Peyer's patch (tissue), 4 donors: ENCODE results near the gene TTC16.

ENCODE experiments used
- POLR2A ChIP-seq, 2 donors: fragments of 450-650 bp; IDR thresholded peaks; one replicate each; pipeline ENCODE4 v1.5.1; 2017; ENCODE audit warnings: antibody characterized with exemption in 2 of 2, mild to moderate bottlenecking in 2 of 2, moderate library complexity in 2 of 2
- TF ChIP-seq, protein P1 (sequence below), 6 experiments: fragments of 450-650 bp in 4 of 6; fragments of 200-600 bp in 2 of 6; sonication (generic) in 1 of 6; IDR thresholded peaks; one replicate each; pipeline ENCODE4 v1.5.1; 2017 to 2019; ENCODE audit warnings: antibody characterized with exemption in 6 of 6, mild to moderate bottlenecking in 3 of 6, moderate library complexity in 1 of 6

DNA sequence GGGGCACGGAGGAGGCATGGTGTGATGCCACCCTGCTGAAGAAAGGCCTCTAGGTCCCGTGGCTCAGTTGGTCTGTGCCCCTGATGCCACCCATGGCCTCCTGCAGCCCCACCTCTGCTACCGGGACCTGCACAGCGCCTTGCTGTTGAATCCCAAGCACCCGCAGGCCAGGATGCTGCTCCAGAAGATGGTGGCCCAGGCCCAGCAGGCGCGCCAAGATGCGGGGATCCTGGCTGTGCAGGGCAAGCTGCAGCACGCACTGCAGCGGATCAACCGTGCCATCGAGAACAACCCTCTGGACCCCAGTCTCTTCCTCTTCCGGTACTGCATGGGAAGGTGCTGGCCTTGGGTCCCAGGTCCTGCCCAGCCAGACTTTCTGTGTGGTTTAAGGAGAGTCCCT lies 7.1 kb downstream of the TTC16 start:
- TF ChIP-seq, protein P1, sequence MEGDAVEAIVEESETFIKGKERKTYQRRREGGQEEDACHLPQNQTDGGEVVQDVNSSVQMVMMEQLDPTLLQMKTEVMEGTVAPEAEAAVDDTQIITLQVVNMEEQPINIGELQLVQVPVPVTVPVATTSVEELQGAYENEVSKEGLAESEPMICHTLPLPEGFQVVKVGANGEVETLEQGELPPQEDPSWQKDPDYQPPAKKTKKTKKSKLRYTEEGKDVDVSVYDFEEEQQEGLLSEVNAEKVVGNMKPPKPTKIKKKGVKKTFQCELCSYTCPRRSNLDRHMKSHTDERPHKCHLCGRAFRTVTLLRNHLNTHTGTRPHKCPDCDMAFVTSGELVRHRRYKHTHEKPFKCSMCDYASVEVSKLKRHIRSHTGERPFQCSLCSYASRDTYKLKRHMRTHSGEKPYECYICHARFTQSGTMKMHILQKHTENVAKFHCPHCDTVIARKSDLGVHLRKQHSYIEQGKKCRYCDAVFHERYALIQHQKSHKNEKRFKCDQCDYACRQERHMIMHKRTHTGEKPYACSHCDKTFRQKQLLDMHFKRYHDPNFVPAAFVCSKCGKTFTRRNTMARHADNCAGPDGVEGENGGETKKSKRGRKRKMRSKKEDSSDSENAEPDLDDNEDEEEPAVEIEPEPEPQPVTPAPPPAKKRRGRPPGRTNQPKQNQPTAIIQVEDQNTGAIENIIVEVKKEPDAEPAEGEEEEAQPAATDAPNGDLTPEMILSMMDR (IDR thresholded peaks at IDR 0.05), result no peak
- no peak for TF ChIP-seq POLR2A (IDR thresholded peaks at IDR 0.05)
